Uterus (tissue), 2 donors: ENCODE measurements around the gene NTRK2.

Source experiments
- POLR2A ChIP-seq, 2 donors: fragments of 450-650 bp; IDR thresholded peaks; one replicate each; pipeline ENCODE4 v1.6.1; 2016; ENCODE audit warnings: antibody characterized with exemption in 2 of 2, mild to moderate bottlenecking in 1 of 2, moderate library complexity in 1 of 2
- TF ChIP-seq, protein P1 (sequence below), 4 experiments: fragments of 200-600 bp in 2 of 4; fragments of 450-650 bp in 2 of 4; sonication (generic) in 2 of 4; IDR thresholded peaks; one replicate each; pipeline ENCODE4 v1.5.1; 2016 to 2019; ENCODE audit warnings: antibody characterized with exemption in 4 of 4, mild to moderate bottlenecking in 2 of 4, moderate library complexity in 1 of 4

GRCh38 chr9:84761137-84761808 is 91.7 kb downstream of the NTRK2 start:
- TF ChIP-seq, protein P1, sequence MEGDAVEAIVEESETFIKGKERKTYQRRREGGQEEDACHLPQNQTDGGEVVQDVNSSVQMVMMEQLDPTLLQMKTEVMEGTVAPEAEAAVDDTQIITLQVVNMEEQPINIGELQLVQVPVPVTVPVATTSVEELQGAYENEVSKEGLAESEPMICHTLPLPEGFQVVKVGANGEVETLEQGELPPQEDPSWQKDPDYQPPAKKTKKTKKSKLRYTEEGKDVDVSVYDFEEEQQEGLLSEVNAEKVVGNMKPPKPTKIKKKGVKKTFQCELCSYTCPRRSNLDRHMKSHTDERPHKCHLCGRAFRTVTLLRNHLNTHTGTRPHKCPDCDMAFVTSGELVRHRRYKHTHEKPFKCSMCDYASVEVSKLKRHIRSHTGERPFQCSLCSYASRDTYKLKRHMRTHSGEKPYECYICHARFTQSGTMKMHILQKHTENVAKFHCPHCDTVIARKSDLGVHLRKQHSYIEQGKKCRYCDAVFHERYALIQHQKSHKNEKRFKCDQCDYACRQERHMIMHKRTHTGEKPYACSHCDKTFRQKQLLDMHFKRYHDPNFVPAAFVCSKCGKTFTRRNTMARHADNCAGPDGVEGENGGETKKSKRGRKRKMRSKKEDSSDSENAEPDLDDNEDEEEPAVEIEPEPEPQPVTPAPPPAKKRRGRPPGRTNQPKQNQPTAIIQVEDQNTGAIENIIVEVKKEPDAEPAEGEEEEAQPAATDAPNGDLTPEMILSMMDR (IDR thresholded peaks at IDR 0.05), result no peak
- TF ChIP-seq POLR2A (IDR thresholded peaks at IDR 0.05), result no peak
